CMK (cell line): ENCODE data around the gene APOL6.
A peak's percentile ranks its signal among the peaks of the same experiment; 100 is the strongest.
"Not testable (repeated sequence)": the region's sequence is repeated elsewhere in the genome, so short reads cannot be mapped to it uniquely, and the experiment has no call there.

Experiments
- DNase-seq: peaks from one replicate; pipeline ENCODE4 v3.0.0-alpha.2; 2010; ENCODE audit warnings: low read depth

APOL6 gene

GRCh38 chr22:35638410-35638809, 9.8 kb upstream of the APOL6 start:
- DNase-seq: no peak

GRCh38 chr22:35641494-35642120, 6.6 kb upstream of the APOL6 start:
- no peak for DNase-seq

GRCh38 chr22:35642305-35642741, 5.9 kb upstream of the APOL6 start:
- no peak for DNase-seq

GRCh38 chr22:35643991-35644390, 4.3 kb upstream of the APOL6 start:
- DNase-seq: no peak

DNA sequence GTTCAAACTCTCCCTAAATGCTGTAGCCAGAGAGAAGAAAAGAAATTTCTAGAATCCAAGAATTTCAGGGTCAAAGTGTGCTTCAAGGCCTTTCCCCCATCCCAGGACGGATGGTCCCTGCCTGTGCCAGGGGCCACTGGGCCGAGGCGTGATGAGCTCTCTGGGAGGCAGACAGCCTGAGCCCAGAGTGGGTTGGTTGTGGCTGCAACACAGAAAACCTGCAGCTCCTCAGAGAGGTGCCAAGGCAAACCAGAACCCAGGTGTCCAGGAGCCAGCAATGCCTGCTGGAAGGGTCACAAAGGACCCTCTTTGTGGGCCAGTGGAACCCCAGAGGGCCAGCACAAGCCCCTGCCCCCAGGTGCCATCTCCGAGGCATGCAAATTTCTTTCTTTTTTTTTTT, 2.6 kb upstream of the APOL6 start:
- no peak for DNase-seq

GRCh38 chr22:35649026-35649553, 844 bp downstream of the APOL6 start:
- no peak for DNase-seq

GRCh38 chr22:35649636-35650250, 1.5 kb downstream of the APOL6 start:
- DNase-seq: no peak

DNA sequence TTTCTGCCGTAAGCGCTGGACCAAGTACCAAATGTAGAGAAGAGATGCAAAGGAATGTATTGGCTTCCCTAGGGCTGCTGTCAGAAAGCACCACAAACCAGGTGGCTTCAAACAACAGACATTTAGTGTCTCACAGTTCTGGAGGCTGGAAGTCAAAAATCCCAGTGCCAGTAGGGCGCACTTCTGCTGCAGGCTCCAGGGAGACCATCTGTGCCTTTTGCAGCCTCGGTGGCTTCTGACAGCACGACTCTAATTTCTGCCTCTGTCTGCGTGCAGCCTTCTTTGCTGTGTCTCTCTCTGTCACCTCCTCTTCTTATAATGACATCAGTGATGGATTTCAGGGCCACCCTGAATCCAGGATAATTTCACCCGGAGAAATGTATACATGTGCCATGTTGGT, 2.8 kb downstream of the APOL6 start:
- no peak for DNase-seq

DNA sequence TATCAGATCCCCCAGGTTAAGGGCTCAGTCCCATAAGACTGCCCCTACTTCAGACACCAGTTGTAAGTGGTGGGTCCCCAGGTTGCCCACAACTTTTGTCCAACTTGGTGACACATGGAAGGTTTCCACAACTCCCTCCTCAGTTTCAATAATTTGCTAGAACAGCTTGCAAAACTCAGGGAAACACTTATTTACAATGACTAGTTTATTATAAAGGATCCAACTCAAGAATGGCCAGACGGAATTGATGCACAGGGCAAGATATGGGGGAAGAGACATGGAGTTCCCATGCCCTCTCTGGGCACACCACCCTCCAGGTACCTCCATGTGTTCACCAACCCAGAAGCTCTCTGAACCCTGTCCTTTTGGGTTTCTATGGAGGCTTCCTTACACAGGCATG, 5.6 kb downstream of the APOL6 start:
- DNase-seq: no peak

- DNase-seq: no peak
Observed at GRCh38 chr22:35656284-35656752, 8.1 kb downstream of the APOL6 start.

GRCh38 chr22:35657571-35658312, 9.5 kb downstream of the APOL6 start:
- no peak for DNase-seq

- peak; percentile 61 for DNase-seq
Observed at GRCh38 chr22:35660291-35661127, 12.3 kb downstream of the APOL6 start.

DNA sequence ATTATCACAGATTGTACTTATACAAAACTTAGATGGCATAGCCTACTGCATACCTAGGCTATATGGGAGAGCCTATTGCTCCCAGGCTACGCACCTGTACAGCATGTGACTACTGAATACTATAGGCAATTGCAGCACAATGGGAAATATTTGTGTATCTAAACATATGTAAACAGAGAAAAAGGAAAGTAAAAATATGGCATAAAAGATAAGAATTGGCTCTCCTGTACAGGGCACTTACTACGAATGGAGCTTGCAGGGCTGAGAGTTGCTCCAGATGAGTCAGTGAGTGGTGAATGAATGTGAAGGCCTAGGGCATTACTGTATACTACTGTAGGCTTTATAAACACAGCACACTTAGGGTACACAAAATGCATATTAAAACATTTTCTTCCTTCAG, 13.2 kb downstream of the APOL6 start:
- DNase-seq: no peak

DNA sequence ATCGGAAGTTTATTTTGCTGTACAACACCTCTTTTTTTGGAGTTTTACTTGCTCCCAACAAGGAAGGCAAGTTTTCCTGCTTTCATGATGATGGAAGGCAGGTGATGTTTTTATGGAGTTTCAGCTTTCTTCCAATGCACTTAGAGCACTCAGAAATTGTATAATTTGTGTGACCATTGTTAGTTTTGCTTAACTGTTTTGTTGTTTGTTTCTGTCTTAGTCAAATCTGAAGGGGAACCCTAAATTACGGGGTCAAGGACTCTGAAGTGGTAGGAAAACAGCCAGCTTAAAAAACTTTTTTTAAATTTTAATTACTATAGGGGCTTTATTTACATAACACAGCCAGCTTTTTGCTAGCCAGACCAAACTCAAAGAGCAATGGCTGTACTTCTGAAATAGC, 14.7 kb downstream of the APOL6 start:
- DNase-seq: no peak

DNA sequence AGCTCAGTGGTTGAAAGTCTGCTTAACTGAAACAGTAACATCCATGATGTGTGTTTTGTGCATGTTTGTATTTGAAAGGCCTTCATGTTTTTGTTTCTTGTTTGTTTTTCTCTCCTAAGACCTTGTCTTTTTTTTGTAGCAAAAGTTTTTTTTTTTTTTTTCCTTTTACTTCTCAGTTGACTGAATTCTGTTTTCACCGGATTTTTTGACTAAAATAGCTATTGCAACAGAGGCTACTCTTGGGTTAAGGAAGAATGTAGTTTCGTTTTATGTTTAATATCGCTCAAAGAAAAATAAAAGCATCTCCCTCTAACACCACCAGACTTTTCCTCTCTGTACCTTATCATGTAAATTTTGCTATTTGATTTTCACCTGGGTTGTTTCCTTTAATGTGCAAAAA, 15.1 kb downstream of the APOL6 start:
- no peak for DNase-seq

- no peak for DNase-seq
Observed at GRCh38 chr22:35664955-35665587, 16.8 kb downstream of the APOL6 start.

DNA sequence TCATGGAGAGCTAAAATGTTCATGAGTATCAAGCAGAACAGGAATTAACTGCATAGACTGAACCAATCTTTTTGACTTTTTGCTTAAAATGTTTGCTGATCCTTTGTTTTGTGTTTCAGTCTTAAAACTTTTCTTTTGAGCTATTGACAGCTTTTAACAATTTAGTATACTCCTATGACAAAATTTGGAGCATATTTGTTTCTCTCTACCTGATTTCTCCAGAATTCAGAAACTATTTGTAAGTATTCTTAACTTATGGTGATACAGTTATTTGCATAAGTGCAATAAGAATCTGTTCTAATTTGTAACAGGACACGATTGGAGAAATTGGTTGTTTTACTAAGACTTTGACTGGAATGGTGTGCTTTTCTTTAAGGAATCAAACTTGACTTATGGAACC, 18.5 kb downstream of the APOL6 start:
- DNase-seq: not testable (repeated sequence)

GRCh38 chr22:35674335-35674734, 26.1 kb downstream of the APOL6 start:
- DNase-seq: no peak

DNA sequence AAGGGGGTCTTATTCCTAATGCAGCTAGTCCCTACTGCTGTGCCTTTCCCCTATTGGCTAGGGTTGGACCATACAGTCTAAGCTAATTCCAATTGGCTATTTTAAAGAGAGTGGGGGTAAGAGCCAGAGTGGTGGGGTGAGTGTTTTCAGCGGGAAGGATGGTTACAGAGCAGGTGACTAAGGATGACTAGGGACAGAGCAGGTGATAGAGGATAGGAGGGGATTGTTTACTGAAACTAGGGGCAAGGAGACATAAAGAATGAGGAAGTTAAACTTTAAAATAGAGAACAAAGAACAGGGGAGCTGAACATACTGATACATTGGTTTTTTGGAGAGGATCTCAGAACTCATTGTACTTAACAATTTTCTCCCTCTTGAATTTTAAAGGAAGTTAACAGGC, 27.8 kb downstream of the APOL6 start:
- DNase-seq: not testable (repeated sequence)

- no peak for DNase-seq
Observed at GRCh38 chr22:35677460-35678187, 29.4 kb downstream of the APOL6 start.

DNA sequence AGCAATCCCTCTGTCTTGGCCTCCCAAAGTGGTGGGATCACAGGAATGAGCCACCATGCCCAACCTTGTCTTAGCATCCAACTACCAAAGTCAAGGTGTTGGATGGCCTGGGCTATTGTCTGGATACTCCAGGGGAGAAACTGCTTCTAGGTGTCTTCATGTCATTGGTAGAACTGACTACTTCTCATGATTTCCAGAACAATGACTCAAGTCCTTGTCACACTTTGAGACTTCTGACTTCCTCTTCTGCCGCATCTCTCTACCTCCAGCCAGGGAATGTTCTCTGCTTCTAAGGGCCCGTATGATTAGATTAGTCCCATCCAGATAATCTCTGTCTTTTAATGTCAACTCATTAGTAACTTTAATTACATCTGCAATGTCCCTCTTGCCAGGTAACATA, 30.6 kb downstream of the APOL6 start:
- DNase-seq: no peak
